HepG2 (cell line): ENCODE data around the gene TAPBP. TPM values are rescaled to one million over a fixed set of nuclear protein-coding genes. Genes with fewer than 3 reads are reported as not detected.

Experiments used
- ATM ChIP-seq: fragments of 450-650 bp; IDR thresholded peaks from 2 replicates; pipeline ENCODE4 v1.7.1; 2017; ENCODE audit warnings: mild to moderate bottlenecking, borderline replicate concordance
- BHLHE40 ChIP-seq: IDR thresholded peaks from 2 replicates; pipeline ENCODE4 v1.6.1; 2011; ENCODE audit warnings: low read length, improper control_type of control experiment
- CBX1 ChIP-seq: IDR thresholded peaks from one replicate; pipeline ENCODE4 v1.6.1; 2016; ENCODE audit warnings: antibody characterized with exemption, low read depth
- CREB1 ChIP-seq, 2 experiments: fragments of 450-650 bp in 1 of 2; IDR thresholded peaks; 2 replicates each; pipeline ENCODE4 v1.6.1; 2016 to 2017; ENCODE audit warnings: control low read depth in 1 of 2, mild to moderate bottlenecking in 1 of 2, missing compliant biosample characterization in 1 of 2, missing genetic modification characterization in 1 of 2
- E2F5 ChIP-seq: sonication (generic); formaldehyde crosslinking; conservative IDR thresholded peaks from 2 replicates; pipeline ENCODE4 v1.4.0; 2020; ENCODE audit warnings: missing genetic modification reagents
- EEA1 ChIP-seq: sonication (generic); formaldehyde crosslinking; IDR thresholded peaks from 2 replicates; pipeline ENCODE4 v1.5.1; 2020; ENCODE audit warnings: mild to moderate bottlenecking, missing genetic modification reagents, borderline replicate concordance
- HNRNPUL1 ChIP-seq: fragments of 200-400 bp; formaldehyde crosslinking; IDR thresholded peaks from 2 replicates; pipeline ENCODE4 v1.6.1; 2017; ENCODE audit warnings: low read depth, mild to moderate bottlenecking, low read length, moderate library complexity
- KDM6A ChIP-seq: IDR thresholded peaks from 2 replicates; pipeline ENCODE4 v1.6.1; 2016; ENCODE audit warnings: low read depth
- RBAK ChIP-seq: sonication (generic); formaldehyde crosslinking; IDR thresholded peaks from 2 replicates; pipeline ENCODE4 v1.5.1; 2020; ENCODE audit warnings: mild to moderate bottlenecking, missing genetic modification reagents
- SP4 ChIP-seq: sonication (generic); formaldehyde crosslinking; IDR thresholded peaks from 2 replicates; pipeline ENCODE4 v1.8.1; 2023; ENCODE audit warnings: mild to moderate bottlenecking, missing genetic modification reagents
- SRY ChIP-seq: sonication (generic); formaldehyde crosslinking; IDR thresholded peaks from 2 replicates; pipeline ENCODE4 v1.8.0; 2022; ENCODE audit warnings: mild to moderate bottlenecking, missing genetic modification reagents
- TFDP1 ChIP-seq: IDR thresholded peaks from 2 replicates; pipeline ENCODE4 v1.6.1; 2016; ENCODE audit warnings: missing compliant biosample characterization, missing genetic modification reagents, borderline replicate concordance
- ZBTB8A ChIP-seq: sonication (generic); formaldehyde crosslinking; IDR thresholded peaks from 2 replicates; pipeline ENCODE4 v1.4.0; 2020; ENCODE audit warnings: mild to moderate bottlenecking, low read depth, missing genetic modification reagents, borderline replicate concordance
- ZNF180 ChIP-seq: sonication (generic); formaldehyde crosslinking; IDR thresholded peaks from 2 replicates; pipeline ENCODE4 v1.4.0; 2020; ENCODE audit warnings: low read depth, missing genetic modification reagents, borderline replicate concordance
- ZNF333 ChIP-seq: sonication (generic); formaldehyde crosslinking; IDR thresholded peaks from 2 replicates; pipeline ENCODE4 v1.4.0; 2020; ENCODE audit warnings: mild to moderate bottlenecking, missing genetic modification reagents, borderline replicate concordance
- ZNF556 ChIP-seq: sonication (generic); formaldehyde crosslinking; IDR thresholded peaks from 2 replicates; pipeline ENCODE4 v1.4.0; 2020; ENCODE audit warnings: mild to moderate bottlenecking, missing genetic modification reagents, borderline replicate concordance
- ZNF660 ChIP-seq: sonication (generic); formaldehyde crosslinking; IDR thresholded peaks from 2 replicates; pipeline ENCODE4 v1.5.1; 2020; ENCODE audit warnings: mild to moderate bottlenecking, low read depth, missing genetic modification reagents, borderline replicate concordance
- ZNF710 ChIP-seq: sonication (generic); formaldehyde crosslinking; IDR thresholded peaks from 2 replicates; pipeline ENCODE4 v1.5.0; 2020; ENCODE audit warnings: mild to moderate bottlenecking, missing genetic modification reagents, borderline replicate concordance
- ZNF850 ChIP-seq: sonication (generic); formaldehyde crosslinking; conservative IDR thresholded peaks from 2 replicates; pipeline ENCODE4 v1.9.0; 2021; ENCODE audit warnings: mild to moderate bottlenecking, missing genetic modification reagents
- ZSCAN31 ChIP-seq: sonication (generic); formaldehyde crosslinking; IDR thresholded peaks from 2 replicates; pipeline ENCODE4 v1.5.0; 2020; ENCODE audit warnings: low read depth, mild to moderate bottlenecking, missing genetic modification reagents
- polyA plus RNA-seq, 8 experiments: library from polyadenylated mRNA; depleted of rRNA in 3 of 8; stranded (reverse) in 7 of 8; unstranded in 1 of 8; fragments of >200 nt; fragmentation: Illumina TruSeq in 4 of 8; extraction: Trizol in 4 of 8; gene quantifications; 2 replicates each; pipeline versions ENCODE4 v1.2.1 to v1.2.3, GENCODE V29; 2011 to 2016; ENCODE audit warnings: low read depth in 4 of 8, missing spikeins in 1 of 8, mixed read lengths in 1 of 8; ENCODE audit not compliant: insufficient read depth in 1 of 8
- total RNA-seq, 5 experiments: library from RNA; depleted of rRNA; stranded (reverse); fragments of >200 nt; fragmentation: Illumina TruSeq; extraction: Trizol; gene quantifications; 2 replicates each; pipeline ENCODE4 v1.2.3, GENCODE V29; 2016; ENCODE audit warnings: low read depth in 1 of 5
- TF ChIP-seq, protein P1 (sequence below): sonication (generic); formaldehyde crosslinking; IDR thresholded peaks from 2 replicates; pipeline ENCODE4 v1.9.0; 2022; ENCODE audit warnings: low read depth, missing genetic modification reagents
- TF ChIP-seq, protein P2 (sequence below): sonication (generic); formaldehyde crosslinking; IDR thresholded peaks from 2 replicates; pipeline ENCODE4 v1.4.0; 2020; ENCODE audit warnings: missing genetic modification reagents, mild to moderate bottlenecking, borderline replicate concordance

TAPBP gene
- total and polyA plus RNA-seq, 2 of the 13 experiments (the other 11 are each of a cell fraction or from before 2014, with no cell fraction given) = 27.4 to 32.3 TPM

GRCh38 chr6:33299237-33299944 is 14.5 kb downstream of the TAPBP start (continued):
- TF ChIP-seq, protein P1, sequence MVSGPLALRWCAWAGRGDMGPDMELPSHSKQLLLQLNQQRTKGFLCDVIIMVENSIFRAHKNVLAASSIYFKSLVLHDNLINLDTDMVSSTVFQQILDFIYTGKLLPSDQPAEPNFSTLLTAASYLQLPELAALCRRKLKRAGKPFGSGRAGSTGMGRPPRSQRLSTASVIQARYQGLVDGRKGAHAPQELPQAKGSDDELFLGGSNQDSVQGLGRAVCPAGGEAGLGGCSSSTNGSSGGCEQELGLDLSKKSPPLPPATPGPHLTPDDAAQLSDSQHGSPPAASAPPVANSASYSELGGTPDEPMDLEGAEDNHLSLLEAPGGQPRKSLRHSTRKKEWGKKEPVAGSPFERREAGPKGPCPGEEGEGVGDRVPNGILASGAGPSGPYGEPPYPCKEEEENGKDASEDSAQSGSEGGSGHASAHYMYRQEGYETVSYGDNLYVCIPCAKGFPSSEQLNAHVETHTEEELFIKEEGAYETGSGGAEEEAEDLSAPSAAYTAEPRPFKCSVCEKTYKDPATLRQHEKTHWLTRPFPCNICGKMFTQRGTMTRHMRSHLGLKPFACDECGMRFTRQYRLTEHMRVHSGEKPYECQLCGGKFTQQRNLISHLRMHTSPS = no peak
- TF ChIP-seq HNRNPUL1 (no peak), E2F5 (peak; percentile 60), KDM6A (CRISPR knock-in tag) (no peak), ZNF556 (CRISPR knock-in tag) (peak; percentile 83; the same call in 1 of the 2 replicates), ATM (no peak), RBAK (CRISPR knock-in tag) (no peak), BHLHE40 (0 out of 2 replicates have a peak, but pooled peaks have one; percentile 15), ZSCAN31 (peak; percentile 75), ZNF333 (CRISPR knock-in tag) (peak; percentile 97), ZNF180 (CRISPR knock-in tag) (0 out of 2 replicates have a peak, but pooled peaks have one; percentile 10), ZNF660 (CRISPR knock-in tag) (no peak), TFDP1 (CRISPR knock-in tag) (peak; percentile 56; the same call in 1 of the 2 replicates), ZNF710 (peak; percentile 92), ZBTB8A (peak; percentile 30; the same call in 1 of the 2 replicates), SP4 (CRISPR knock-in tag) (peak; percentile 86; the same call in 1 of the 2 replicates), CBX1 (no peak), CREB1 (IDR thresholded peaks at IDR 0.05) (no peak), CREB1 (CRISPR knock-in tag; IDR thresholded peaks at IDR 0.05) (peak; percentile 81), SRY (CRISPR knock-in tag) (peak; percentile 58; the same call in 1 of the 2 replicates), ZNF850 (CRISPR knock-in tag) (no peak), EEA1 (CRISPR knock-in tag) (no peak)
- TF ChIP-seq, protein P2, sequence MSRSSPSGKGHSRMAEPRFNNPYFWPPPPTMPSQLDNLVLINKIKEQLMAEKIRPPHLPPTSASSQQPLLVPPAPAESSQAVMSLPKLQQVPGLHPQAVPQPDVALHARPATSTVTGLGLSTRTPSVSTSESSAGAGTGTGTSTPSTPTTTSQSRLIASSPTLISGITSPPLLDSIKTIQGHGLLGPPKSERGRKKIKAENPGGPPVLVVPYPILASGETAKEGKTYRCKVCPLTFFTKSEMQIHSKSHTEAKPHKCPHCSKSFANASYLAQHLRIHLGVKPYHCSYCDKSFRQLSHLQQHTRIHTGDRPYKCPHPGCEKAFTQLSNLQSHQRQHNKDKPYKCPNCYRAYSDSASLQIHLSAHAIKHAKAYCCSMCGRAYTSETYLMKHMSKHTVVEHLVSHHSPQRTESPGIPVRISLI (CRISPR knock-in tag) = 0 out of 2 replicates have a peak, but pooled peaks have one; percentile 46
